K562 (cell line): ENCODE results near the gene TSPAN32. TPM values are rescaled to one million over a fixed set of nuclear protein-coding genes. Genes with fewer than 3 reads are reported as not detected.

Source experiments
- ATAC-seq: fragments of 200-7000 bp; cut with Tn5 transposase; 3 replicates; pipeline ENCODE4 v1.9.1; 2020; ENCODE audit warnings: moderate library complexity
- BruUV-seq: library from RNA; stranded (reverse); fragments of 400-500 nt; replicated peaks from 2 replicates; lab custom pipeline; 2021; lab: Mats Ljungman, UMichigan
- CTCF ChIA-PET: fragments of 300-600 bp; formaldehyde crosslinking; extraction: SDS; loops from one replicate; lab custom pipeline; 2021; ENCODE audit warnings: low intra/inter-chr PET ratio; lab: Yijun Ruan, JAX
- POLR2A ChIA-PET: fragments of 300-600, 350-650 bp; sonication (Branson Sonifier 250); formaldehyde crosslinking; extraction: SDS; loops from one replicate; lab custom pipeline; 2021; ENCODE audit warnings: antibody characterized with exemption, inconsistent platforms; lab: Yijun Ruan, JAX
- DNase-seq, 4 experiments: peaks; one replicate each; pipeline versions ENCODE4 v3.0.0 to v3.0.0-alpha.2; 2011 to 2018; ENCODE audit warnings: low spot score in 3 of 4, mixed read lengths in 3 of 4; ENCODE audit errors: extremely low read depth in 1 of 4
- FAIRE-seq: peaks from 2 replicates; lab custom pipeline; 2011; peaks lifted over from hg19 to GRCh38; lab: Jason Lieb, UNC
- H2AFZ ChIP-seq: 2 replicates; pipeline ENCODE4 v1.6.0; 2011; ENCODE audit warnings: low read depth, low read length, control low read depth, inconsistent platforms
- H3K27ac ChIP-seq: fragments of 200-600 bp; 3 replicates; pipeline ENCODE4 v1.8.0; 2011; ENCODE audit warnings: low read depth, mild to moderate bottlenecking, control low read depth, inconsistent platforms, low read length, moderate library complexity, mixed read lengths; ENCODE audit errors: extremely low read depth
- H3K27me3 ChIP-seq, 2 experiments: fragments of 300-600 bp in 1 of 2; 2 replicates in 1 of 2; 3 replicates in 1 of 2; pipeline versions ENCODE4 v1.6.0 to v1.8.0; 2011; ENCODE audit warnings: inconsistent platforms in 2 of 2, low read length in 2 of 2, mild to moderate bottlenecking in 1 of 2, mixed read lengths in 1 of 2, moderate library complexity in 1 of 2; ENCODE audit not compliant: control insufficient read depth in 2 of 2, insufficient read depth in 2 of 2
- H3K36me3 ChIP-seq: fragments of 300-600 bp; 3 replicates; pipeline ENCODE4 v1.8.0; 2011; ENCODE audit warnings: mild to moderate bottlenecking, low read length, inconsistent platforms; ENCODE audit not compliant: control insufficient read depth, insufficient read depth
- H3K4me1 ChIP-seq, 2 experiments: fragments of 200-600 bp in 1 of 2; replicated peaks in 1 of 2; 2 replicates in 1 of 2; 3 replicates in 1 of 2; pipeline versions ENCODE4 v1.5.1 to v1.8.0; 2011; ENCODE audit warnings: inconsistent platforms in 2 of 2, low read length in 2 of 2, mild to moderate bottlenecking in 1 of 2, mixed read lengths in 1 of 2, moderate library complexity in 1 of 2; ENCODE audit not compliant: control insufficient read depth in 2 of 2, insufficient read depth in 2 of 2
- H3K4me2 ChIP-seq: 2 replicates; pipeline ENCODE4 v1.6.1; 2011; ENCODE audit warnings: low read length, control low read depth, inconsistent platforms, mixed read lengths; ENCODE audit not compliant: insufficient read depth
- H3K4me3 ChIP-seq: fragments of 200-600 bp; sonication (generic), shearing (Covaris generic); 2 replicates; pipeline ENCODE4 v1.5.1; 2016; ENCODE audit warnings: control low read depth, inconsistent platforms
- H3K79me2 ChIP-seq: fragments of 200-600 bp; 3 replicates; pipeline ENCODE4 v1.8.0; 2011; ENCODE audit warnings: low read length, inconsistent platforms; ENCODE audit not compliant: control insufficient read depth, insufficient read depth
- H3K9ac ChIP-seq, 2 experiments: 2 replicates each; pipeline versions ENCODE4 v1.6.0 to v1.6.1; 2011; ENCODE audit warnings: low read depth in 2 of 2, low read length in 2 of 2, control low read depth in 1 of 2, inconsistent platforms in 1 of 2, mild to moderate bottlenecking in 1 of 2, mixed read lengths in 1 of 2; ENCODE audit not compliant: insufficient read depth in 1 of 2
- H3K9me1 ChIP-seq: one replicate; pipeline ENCODE4 v1.6.0; 2011; ENCODE audit warnings: inconsistent platforms, mild to moderate bottlenecking, low read length, moderate library complexity; ENCODE audit not compliant: control insufficient read depth, insufficient read depth
- H3K9me3 ChIP-seq: replicated peaks from 2 replicates; pipeline ENCODE4 v1.5.1; 2011; ENCODE audit warnings: low read depth, low read length, inconsistent platforms; ENCODE audit not compliant: control insufficient read depth, insufficient read depth
- H4K20me1 ChIP-seq: replicated peaks from 2 replicates; pipeline ENCODE4 v1.6.1; 2011; ENCODE audit warnings: low read length, inconsistent platforms, mixed read lengths; ENCODE audit not compliant: control insufficient read depth, insufficient read depth
- GATAD2A ChIP-seq: fragments of 450-650 bp; IDR thresholded peaks from 2 replicates; pipeline ENCODE4 v1.6.1; 2017
- TAF9B ChIP-seq: fragments of 450-650 bp; IDR thresholded peaks from 2 replicates; pipeline ENCODE4 v1.6.1; 2018; ENCODE audit warnings: mild to moderate bottlenecking; ENCODE audit not compliant: partially characterized antibody
- TOE1 ChIP-seq, 2 experiments: fragments of 450-650 bp in 1 of 2; sonication (generic) in 1 of 2; formaldehyde crosslinking in 1 of 2; IDR thresholded peaks; 2 replicates each; pipeline versions ENCODE4 v1.7.1 to v1.8.0; 2016 to 2022; ENCODE audit warnings: borderline replicate concordance in 2 of 2, mild to moderate bottlenecking in 2 of 2, antibody characterized with exemption in 1 of 2, inconsistent platforms in 1 of 2, low read depth in 1 of 2, missing genetic modification reagents in 1 of 2, moderate library complexity in 1 of 2
- WGBS: fragments of 100-300 bp; shearing (Covaris generic); methylation state at CpG from one replicate; pipeline ENCODE4 v1.1.6; 2016; ENCODE audit warnings: low coverage, mixed read lengths; ENCODE audit not compliant: insufficient coverage; ENCODE audit errors: missing lambda C conversion rate; 5-methylcytosine and 5-hydroxymethylcytosine counted together
- in situ Hi-C: fragments of 300-500 bp; cut with MboI; formaldehyde crosslinking; loops from 4 replicates; pipeline ENCODE4 v1.15.0; 2018; ENCODE audit warnings: inconsistent platforms, mixed read lengths
- intact Hi-C: fragments of 100-400 bp; cut with micrococcal nuclease; formaldehyde crosslinking; loops from 2 replicates; pipeline ENCODE4 v1.14.2; 2022
- polyA plus RNA-seq, 8 experiments: library from polyadenylated mRNA; depleted of rRNA in 4 of 8; stranded (reverse) in 5 of 8; unstranded in 3 of 8; fragments of >200 nt; fragmentation: Nextera tagmentation in 2 of 8; fragmentation: Illumina TruSeq in 1 of 8; extraction: Ambion mirVana in 2 of 8; extraction: Trizol in 1 of 8; gene quantifications; 2 replicates each; pipeline versions ENCODE4 v1.2.1 to v1.2.3, GENCODE V29; 2011 to 2014; ENCODE audit warnings: inconsistent platforms in 1 of 8, missing spikeins in 1 of 8
- total RNA-seq, 7 experiments: library from RNA; depleted of rRNA in 6 of 7; stranded (reverse); fragments of >200 nt in 6 of 7; fragmentation: Illumina TruSeq in 2 of 7; extraction: Trizol in 2 of 7; gene quantifications; 2 replicates each; pipeline versions ENCODE4 v1.2.1 to v1.2.3, GENCODE V29; 2011 to 2021; ENCODE audit warnings: low replicate concordance in 1 of 7
- TF ChIP-seq, protein P1 (sequence below): fragments of 250-450 bp; sonication (Bioruptor Pico); IDR thresholded peaks from 2 replicates; pipeline ENCODE4 v1.5.0; 2020; ENCODE audit warnings: mild to moderate bottlenecking
- TF ChIP-seq, protein P2 (sequence below): fragments of 450-650 bp; formaldehyde crosslinking; IDR thresholded peaks from 2 replicates; pipeline ENCODE4 v1.4.0; 2020; ENCODE audit warnings: mild to moderate bottlenecking, mixed read lengths

Gene TSPAN32
- total and polyA plus RNA-seq, 9 of the 15 experiments (the other 6 are each of a cell fraction or from before 2014, with no cell fraction given): 0.21 to 7.3 (median 2.6) TPM

DNA sequence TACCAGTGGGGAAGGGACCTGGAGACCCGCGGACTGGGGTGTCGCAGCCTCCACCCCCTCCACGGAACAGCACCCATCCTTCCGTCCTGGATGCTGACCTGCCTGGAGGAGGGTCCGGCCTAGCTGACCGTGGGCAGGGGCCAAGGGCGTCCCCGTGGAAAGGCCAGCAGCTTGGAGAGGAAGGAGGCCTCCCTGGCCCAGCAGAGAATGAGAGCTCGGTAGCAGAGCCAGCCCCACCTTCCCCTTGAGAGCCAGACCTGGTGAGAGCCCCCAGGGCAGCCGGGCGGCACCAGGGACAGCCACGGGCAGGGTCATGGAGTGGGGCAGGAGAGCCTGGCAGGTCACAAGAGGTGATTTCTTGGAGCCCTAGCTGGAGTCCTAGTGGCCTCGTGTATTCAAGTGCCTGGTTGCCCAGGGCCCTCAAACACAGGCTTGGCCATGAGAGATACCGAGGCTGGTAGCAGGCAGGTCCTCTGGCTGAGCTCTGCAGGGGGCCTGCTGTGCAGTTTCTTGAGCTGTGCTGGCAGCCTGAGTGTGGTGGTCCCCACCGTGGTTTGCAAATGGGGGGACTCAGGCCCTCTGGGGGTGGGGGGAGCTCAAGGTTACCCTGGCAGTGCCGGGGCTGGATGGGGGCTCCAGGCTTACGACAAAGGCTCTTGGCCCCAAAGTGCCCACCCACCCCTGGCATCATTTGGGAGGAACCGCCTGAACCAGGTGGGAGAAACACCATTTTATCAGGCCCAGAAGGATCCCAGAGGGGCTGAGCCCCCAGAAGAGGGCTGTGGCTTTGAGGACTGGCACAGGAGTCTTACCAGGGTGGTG, 7.6 kb downstream of the TSPAN32 start:
- H3K79me2 ChIP-seq: peaks cover 10% of the 10 kb centered on the region; the same call in 2 of the 3 replicates
- H3K36me3 ChIP-seq: no peaks in the 10 kb centered on the region
- no peaks in the 10 kb centered on the region for H3K9me3 ChIP-seq
- intact Hi-C loops: loop anchor here (5.0 to 10.0 kb wide), 3 partner anchors 93 to 585 kb away; partner anchors contain the start of gene TSSC4
- ChIA-PET CTCF (no interaction called here), POLR2A (interaction anchor here (0.8 to 1.7 kb wide), 3 partner anchors 9 to 11 kb away, joined by 3 to 6 read pairs (median 3); no protein-coding TSS in a partner anchor)
- peaks cover 10% of the 10 kb centered on the region; the same call in 1 of the 2 replicates for H4K20me1 ChIP-seq
- H3K4me1 ChIP-seq: peaks cover 20 to 92% of the 10 kb centered on the region in 2 experiments
- in situ Hi-C loops: loop anchor here (5.0 kb wide), 1 partner anchor 108 kb away; no protein-coding TSS in a partner anchor
- H2AFZ ChIP-seq: no peak overlapping the region
- no peaks in the 10 kb centered on the region; a peak in 2 of 5 replicates for H3K27me3 ChIP-seq
- H3K4me2 ChIP-seq: no peak overlapping the region
- no peak overlapping the region for H3K9ac ChIP-seq
- WGBS: 31% methylated on average over 15 of the region's 19 CpGs
- DNase-seq (no peak), FAIRE-seq (no peak), ATAC-seq (no peak)
- TF ChIP-seq, protein P1, sequence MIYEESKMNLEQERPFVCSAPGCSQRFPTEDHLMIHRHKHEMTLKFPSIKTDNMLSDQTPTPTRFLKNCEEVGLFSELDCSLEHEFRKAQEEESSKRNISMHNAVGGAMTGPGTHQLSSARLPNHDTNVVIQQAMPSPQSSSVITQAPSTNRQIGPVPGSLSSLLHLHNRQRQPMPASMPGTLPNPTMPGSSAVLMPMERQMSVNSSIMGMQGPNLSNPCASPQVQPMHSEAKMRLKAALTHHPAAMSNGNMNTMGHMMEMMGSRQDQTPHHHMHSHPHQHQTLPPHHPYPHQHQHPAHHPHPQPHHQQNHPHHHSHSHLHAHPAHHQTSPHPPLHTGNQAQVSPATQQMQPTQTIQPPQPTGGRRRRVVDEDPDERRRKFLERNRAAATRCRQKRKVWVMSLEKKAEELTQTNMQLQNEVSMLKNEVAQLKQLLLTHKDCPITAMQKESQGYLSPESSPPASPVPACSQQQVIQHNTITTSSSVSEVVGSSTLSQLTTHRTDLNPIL (CRISPR knock-in tag): no peak
- TF ChIP-seq TOE1 (IDR thresholded peaks at IDR 0.05; ENCODE audit: borderline replicate concordance): no peak
- no peak for TF ChIP-seq TOE1 (CRISPR knock-in tag; IDR thresholded peaks at IDR 0.05; ENCODE audit: borderline replicate concordance, low read depth)
- TF ChIP-seq GATAD2A: no peak
- TF ChIP-seq, protein P2, sequence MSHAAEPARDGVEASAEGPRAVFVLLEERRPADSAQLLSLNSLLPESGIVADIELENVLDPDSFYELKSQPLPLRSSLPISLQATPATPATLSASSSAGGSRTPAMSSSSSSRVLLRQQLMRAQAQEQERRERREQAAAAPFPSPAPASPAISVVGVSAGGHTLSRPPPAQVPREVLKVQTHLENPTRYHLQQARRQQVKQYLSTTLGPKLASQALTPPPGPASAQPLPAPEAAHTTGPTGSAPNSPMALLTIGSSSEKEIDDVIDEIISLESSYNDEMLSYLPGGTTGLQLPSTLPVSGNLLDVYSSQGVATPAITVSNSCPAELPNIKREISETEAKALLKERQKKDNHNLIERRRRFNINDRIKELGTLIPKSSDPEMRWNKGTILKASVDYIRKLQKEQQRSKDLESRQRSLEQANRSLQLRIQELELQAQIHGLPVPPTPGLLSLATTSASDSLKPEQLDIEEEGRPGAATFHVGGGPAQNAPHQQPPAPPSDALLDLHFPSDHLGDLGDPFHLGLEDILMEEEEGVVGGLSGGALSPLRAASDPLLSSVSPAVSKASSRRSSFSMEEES (CRISPR knock-in tag): no peak
- no peak for TF ChIP-seq TAF9B
- no peaks in the 10 kb centered on the region for H3K9me1 ChIP-seq
- no TSS peak for BruUV-seq
- H3K27ac ChIP-seq: no peak overlapping the region
- no peak overlapping the region for H3K4me3 ChIP-seq
